Prostate gland (tissue), 2 donors: Measurements from ENCODE around the gene FGF2. TPM values are rescaled to one million over a fixed set of nuclear protein-coding genes. Genes with fewer than 3 reads are reported as not detected.
"Not testable (repeated sequence)": the region's sequence is repeated elsewhere in the genome, so short reads cannot be mapped to it uniquely, and the experiment has no call there.

Experiments
- DNase-seq: peaks from one replicate; pipeline ENCODE4 v3.0.0-alpha.2; 2019; ENCODE audit warnings: low spot score
- H3K27ac ChIP-seq, 2 donors: fragments of 200-600 bp; sonication (generic); 2 replicates each; pipeline ENCODE4 v1.5.1; 2017 to 2019
- H3K27me3 ChIP-seq: fragments of 200-600 bp; sonication (generic); replicated peaks from 2 replicates; pipeline ENCODE4 v1.5.1; 2019; ENCODE audit not compliant: insufficient read depth
- H3K36me3 ChIP-seq, 2 donors: fragments of 200-600 bp; sonication (generic); 1 replicate in 1 of 2; 2 replicates in 1 of 2; pipeline versions ENCODE4 v1.5.1 to v1.8.1; 2017 to 2019
- H3K4me1 ChIP-seq: fragments of 200-600 bp; sonication (generic); replicated peaks from 2 replicates; pipeline ENCODE4 v1.5.1; 2019
- H3K4me3 ChIP-seq, 2 donors: fragments of 200-600 bp; sonication (generic); 2 replicates each; pipeline ENCODE4 v1.5.1; 2017 to 2019
- H3K9me3 ChIP-seq: fragments of 200-600 bp; sonication (generic); 2 replicates; pipeline ENCODE4 v1.5.1; 2017
- CTCF ChIP-seq, 4 experiments: fragments of 200-600 bp in 2 of 4; fragments of 450-650 bp in 2 of 4; sonication (generic) in 2 of 4; IDR thresholded peaks; 1 replicate in 3 of 4; 2 replicates in 1 of 4; pipeline ENCODE4 v1.5.1; 2016 to 2019; ENCODE audit warnings: antibody characterized with exemption in 4 of 4, mild to moderate bottlenecking in 2 of 4, moderate library complexity in 2 of 4
- POLR2A ChIP-seq: fragments of 450-650 bp; IDR thresholded peaks from one replicate; pipeline ENCODE4 v1.6.1; 2016; ENCODE audit warnings: antibody characterized with exemption, mild to moderate bottlenecking
- POLR2AphosphoS5 ChIP-seq: sonication (generic); formaldehyde crosslinking; IDR thresholded peaks from one replicate; pipeline ENCODE4 v1.6.1; 2017; ENCODE audit warnings: antibody characterized with exemption
- WGBS: methylation state at CpG from one replicate; pipeline ENCODE4 v1.1.5; 2018; 5-methylcytosine and 5-hydroxymethylcytosine counted together
- intact Hi-C: fragments of 100-400 bp; cut with DNase I; formaldehyde crosslinking; loops from one replicate; pipeline ENCODE4 v1.14.2; 2022
- total RNA-seq, 2 donors: library from RNA; depleted of rRNA; stranded (reverse); fragments of >200 nt; gene quantifications; one replicate each; pipeline ENCODE4 v1.1.0, GENCODE V29; 2016

FGF2 gene
- total RNA-seq, 2 donors from 2014 or later, result 4.4 to 4.8 TPM

- Histone ChIP-seq H3K36me3 (no peaks in the 10 kb centered on the region), H3K27me3 (no peaks in the 10 kb centered on the region), H3K4me1 (no peaks in the 10 kb centered on the region), H3K27ac (no peak overlapping the region), H3K4me3 (no peak overlapping the region), H3K9me3 (no peaks in the 10 kb centered on the region)
- WGBS, result 93% methylated on average over 3 of the region's 3 CpGs
- DNase-seq, result no peak
- intact Hi-C loops, result no loop called here
- no peak for TF ChIP-seq POLR2AphosphoS5
- TF ChIP-seq CTCF (IDR thresholded peaks at IDR 0.05), result no peak
- TF ChIP-seq POLR2A, result no peak
Observed at GRCh38 chr4:122845066-122845465, 18.4 kb downstream of the FGF2 start.

DNA sequence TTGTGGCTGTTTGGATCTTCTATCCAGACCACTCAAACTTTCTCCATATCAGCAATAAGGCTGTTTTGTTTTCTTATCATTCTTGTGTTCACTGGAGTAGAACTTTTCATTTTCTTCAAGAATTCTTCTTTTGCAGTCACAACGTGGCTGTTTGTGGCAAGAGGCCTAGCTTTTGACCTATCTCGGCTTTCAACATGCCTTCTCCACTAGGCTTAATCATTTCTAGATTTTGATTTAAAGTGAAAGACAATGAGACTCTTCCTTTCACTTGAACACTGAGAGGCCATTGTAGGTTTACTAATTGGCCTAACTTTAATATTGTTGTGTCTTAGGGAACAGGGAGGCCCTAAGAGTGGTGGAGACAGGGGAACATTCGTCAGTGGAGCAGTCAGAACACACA is 19.1 kb downstream of the FGF2 start:
- TF ChIP-seq POLR2A, result no peak
- TF ChIP-seq POLR2AphosphoS5, result no peak
- no peak for TF ChIP-seq CTCF (IDR thresholded peaks at IDR 0.05)
- Histone ChIP-seq H3K4me1 (no peaks in the 10 kb centered on the region), H3K9me3 (no peaks in the 10 kb centered on the region), H3K27me3 (no peaks in the 10 kb centered on the region), H3K27ac (no peak overlapping the region), H3K36me3 (no peaks in the 10 kb centered on the region), H3K4me3 (no peak overlapping the region)
- WGBS, result 88% methylated on average over 3 of the region's 3 CpGs
- intact Hi-C loops, result no loop called here
- DNase-seq, result no peak

GRCh38 chr4:122847931-122848330 is 21.3 kb downstream of the FGF2 start:
- H3K27me3 ChIP-seq, result no peaks in the 10 kb centered on the region

GRCh38 chr4:122849789-122850188 is 23.2 kb downstream of the FGF2 start:
- H3K4me1 ChIP-seq, DNase-seq, H3K27me3 ChIP-seq, intact Hi-C loops, H3K27ac ChIP-seq, H3K4me3 ChIP-seq, H3K36me3 ChIP-seq, H3K9me3 ChIP-seq: not testable (repeated sequence)
- 100% methylated on average over 3 of the region's 3 CpGs for WGBS

More at GRCh38 chr4:122847931-122848330, 21.3 kb downstream of the FGF2 start:
- H3K27ac ChIP-seq, result no peak overlapping the region
- 100% methylated on average over 1 of the region's 1 CpG for WGBS
- no peak for DNase-seq
- intact Hi-C loops, result no loop called here
- no peak overlapping the region for H3K4me3 ChIP-seq
- H3K36me3 ChIP-seq, result no peaks in the 10 kb centered on the region
- H3K9me3 ChIP-seq, result no peaks in the 10 kb centered on the region
- no peaks in the 10 kb centered on the region for H3K4me1 ChIP-seq
- no peak for TF ChIP-seq POLR2AphosphoS5
- TF ChIP-seq POLR2A, result no peak
- no peak for TF ChIP-seq CTCF (IDR thresholded peaks at IDR 0.05)

DNA sequence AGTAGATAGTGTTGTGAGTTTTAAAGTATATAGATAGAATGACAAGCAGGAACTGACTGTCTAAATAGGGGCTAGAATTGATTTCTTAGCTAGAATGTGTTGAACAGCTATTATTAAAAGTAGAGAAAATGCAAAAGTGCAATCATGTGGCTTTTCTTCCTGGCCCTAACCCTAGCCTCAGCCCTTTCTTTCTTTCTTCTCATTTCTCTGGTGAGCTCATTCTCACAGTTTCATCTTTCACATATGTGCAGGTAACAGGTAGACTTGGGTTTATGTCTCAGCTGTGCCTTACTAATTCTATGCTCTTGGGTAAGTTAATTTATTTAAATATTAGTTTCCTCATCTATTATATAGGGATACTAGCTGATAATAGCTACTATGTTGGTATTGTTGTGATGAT is 24.9 kb downstream of the FGF2 start:
- intact Hi-C loops, result no loop called here

More for the DNA sequence above, 24.9 kb downstream of the FGF2 start:
- TF ChIP-seq CTCF (IDR thresholded peaks at IDR 0.05) (no peak), POLR2A (no peak), POLR2AphosphoS5 (no peak)
- no peaks in the 10 kb centered on the region for H3K4me1 ChIP-seq
- no peaks in the 10 kb centered on the region for H3K36me3 ChIP-seq
- no peaks in the 10 kb centered on the region for H3K9me3 ChIP-seq
- no peak overlapping the region for H3K27ac ChIP-seq
- DNase-seq, result no peak
- no peak overlapping the region for H3K4me3 ChIP-seq
- no peaks in the 10 kb centered on the region for H3K27me3 ChIP-seq
